HepG2 (cell line): ENCODE results near the gene USF2. TPM values are rescaled to one million over a fixed set of nuclear protein-coding genes. Genes with fewer than 3 reads are reported as not detected.

Source experiments
- ATAC-seq: fragments of 200-7000 bp; cut with Tn5 transposase; 3 replicates; pipeline ENCODE4 v1.9.1; 2020; ENCODE audit warnings: mild to moderate bottlenecking, moderate library complexity
- BruUV-seq: library from RNA; stranded (reverse); fragments of 400-500 nt; replicated peaks from 2 replicates; lab custom pipeline; 2021; lab: Mats Ljungman, UMichigan
- CTCF ChIA-PET: fragments of 300-600 bp; formaldehyde crosslinking; extraction: SDS; loops from one replicate; lab custom pipeline; 2021; ENCODE audit warnings: low total read pairs, inconsistent platforms, low intra/inter-chr PET ratio; lab: Yijun Ruan, JAX
- POLR2A ChIA-PET: fragments of 350-600 bp; sonication (Branson Sonifier 250); formaldehyde crosslinking; loops from one replicate; lab custom pipeline; 2020; ENCODE audit warnings: antibody characterized with exemption, inconsistent platforms; lab: Yijun Ruan, JAX
- DNase-seq: peaks from one replicate; pipeline ENCODE4 v3.0.0-alpha.2; 2015; ENCODE audit warnings: low spot score
- FAIRE-seq: peaks from 3 replicates; lab custom pipeline; 2011; peaks lifted over from hg19 to GRCh38; lab: Jason Lieb, UNC
- H2AFZ ChIP-seq: one replicate; pipeline ENCODE4 v1.6.1; 2011; ENCODE audit warnings: low read length, inconsistent platforms
- H3K27ac ChIP-seq: fragments of 300-600 bp; 3 replicates; pipeline ENCODE4 v1.8.0; 2011; ENCODE audit warnings: mixed run types, mild to moderate bottlenecking, mixed read lengths, low read length, inconsistent platforms; ENCODE audit not compliant: insufficient read depth; ENCODE audit errors: extremely low read length
- H3K27me3 ChIP-seq, 2 experiments: fragments of 200-600 bp in 1 of 2; 2 replicates in 1 of 2; 3 replicates in 1 of 2; pipeline versions ENCODE4 v1.6.0 to v1.8.0; 2011; ENCODE audit warnings: low read length in 2 of 2, mild to moderate bottlenecking in 2 of 2, moderate library complexity in 2 of 2, inconsistent platforms in 1 of 2; ENCODE audit not compliant: insufficient read depth in 2 of 2, control insufficient read depth in 1 of 2
- H3K36me3 ChIP-seq, 2 experiments: fragments of 200-600 bp in 1 of 2; replicated peaks in 1 of 2; 2 replicates in 1 of 2; 3 replicates in 1 of 2; pipeline versions ENCODE4 v1.5.1 to v1.8.0; 2011; ENCODE audit warnings: low read length in 2 of 2, inconsistent platforms in 1 of 2; ENCODE audit not compliant: insufficient read depth in 2 of 2, control insufficient read depth in 1 of 2
- H3K4me1 ChIP-seq: 2 replicates; pipeline ENCODE4 v1.5.1; 2012; ENCODE audit warnings: low read length, inconsistent platforms; ENCODE audit not compliant: insufficient read depth
- H3K4me2 ChIP-seq: 2 replicates; pipeline ENCODE4 v1.6.0; 2011; ENCODE audit warnings: low read depth, low read length, inconsistent platforms
- H3K4me3 ChIP-seq, 3 experiments: fragments of 200-600 bp in 1 of 3; sonication (generic), shearing (Covaris generic) in 1 of 3; replicated peaks in 1 of 3; 2 replicates each; pipeline ENCODE4 v1.5.1; 2011 to 2016; ENCODE audit warnings: low read length in 3 of 3, inconsistent platforms in 2 of 3, low read depth in 2 of 3, mild to moderate bottlenecking in 2 of 3, control low read depth in 1 of 3, mixed read lengths in 1 of 3; ENCODE audit not compliant: insufficient read depth in 1 of 3
- H3K79me2 ChIP-seq: one replicate; pipeline ENCODE4 v1.6.1; 2011; ENCODE audit warnings: low read length, inconsistent platforms; ENCODE audit not compliant: insufficient read depth
- H3K9ac ChIP-seq: 2 replicates; pipeline ENCODE4 v1.6.0; 2011; ENCODE audit warnings: mild to moderate bottlenecking, low read depth, low read length, inconsistent platforms; ENCODE audit not compliant: insufficient read depth
- H3K9me3 ChIP-seq: 2 replicates; pipeline ENCODE4 v1.5.1; 2012; ENCODE audit warnings: mild to moderate bottlenecking, low read length
- H4K20me1 ChIP-seq: 2 replicates; pipeline ENCODE4 v1.6.0; 2011; ENCODE audit warnings: inconsistent platforms, mild to moderate bottlenecking, low read length, moderate library complexity; ENCODE audit not compliant: insufficient read depth
- ARID4A ChIP-seq: sonication (generic); formaldehyde crosslinking; IDR thresholded peaks from 2 replicates; pipeline ENCODE4 v1.5.0; 2020; ENCODE audit warnings: mild to moderate bottlenecking, missing genetic modification reagents, borderline replicate concordance
- FOXM1 ChIP-seq: sonication (generic); formaldehyde crosslinking; IDR thresholded peaks from 2 replicates; pipeline ENCODE4 v1.5.0; 2020; ENCODE audit warnings: missing genetic modification reagents
- MIER3 ChIP-seq: IDR thresholded peaks from 2 replicates; pipeline ENCODE4 v1.6.1; 2016; ENCODE audit warnings: missing compliant biosample characterization, borderline replicate concordance
- MXD4 ChIP-seq: IDR thresholded peaks from 2 replicates; pipeline ENCODE4 v1.6.1; 2016; ENCODE audit warnings: mild to moderate bottlenecking, missing biosample characterization, missing genetic modification reagents
- NRL ChIP-seq: sonication (generic); formaldehyde crosslinking; IDR thresholded peaks from 2 replicates; pipeline ENCODE4 v1.5.0; 2020; ENCODE audit warnings: missing genetic modification reagents, mild to moderate bottlenecking, moderate library complexity, borderline replicate concordance
- PBX2 ChIP-seq: IDR thresholded peaks from 2 replicates; pipeline ENCODE4 v1.6.1; 2016; ENCODE audit warnings: control low read depth
- PHF20 ChIP-seq: sonication (generic); formaldehyde crosslinking; IDR thresholded peaks from 2 replicates; pipeline ENCODE4 v1.5.0; 2020; ENCODE audit warnings: mild to moderate bottlenecking, missing genetic modification reagents
- POLR2A ChIP-seq, 2 experiments: IDR thresholded peaks; 2 replicates each; pipeline ENCODE4 v1.6.1; 2011; ENCODE audit warnings: low read depth in 2 of 2, low read length in 2 of 2, mild to moderate bottlenecking in 1 of 2, moderate library complexity in 1 of 2; ENCODE audit not compliant: insufficient read depth in 1 of 2
- POLR2AphosphoS2 ChIP-seq: IDR thresholded peaks from 2 replicates; pipeline ENCODE4 v1.6.1; 2011; ENCODE audit warnings: low read depth, low read length, improper control_type of control experiment
- POLR2G ChIP-seq: fragments of 200-400 bp; formaldehyde crosslinking; IDR thresholded peaks from 2 replicates; pipeline ENCODE4 v1.6.1; 2018; ENCODE audit warnings: mild to moderate bottlenecking, low read depth, low read length, moderate library complexity
- RAD51 ChIP-seq: fragments of 450-650 bp; IDR thresholded peaks from 2 replicates; pipeline ENCODE4 v1.6.1; 2016; ENCODE audit warnings: borderline replicate concordance
- TCF12 ChIP-seq, 2 experiments: fragments of 450-650 bp in 1 of 2; sonication (generic) in 1 of 2; formaldehyde crosslinking in 1 of 2; IDR thresholded peaks; 2 replicates each; pipeline versions ENCODE4 v1.6.1 to v1.8.0; 2017 to 2022; ENCODE audit warnings: antibody characterized with exemption in 1 of 2, mild to moderate bottlenecking in 1 of 2, missing genetic modification reagents in 1 of 2, moderate library complexity in 1 of 2
- TOE1 ChIP-seq: sonication (generic); formaldehyde crosslinking; IDR thresholded peaks from 2 replicates; pipeline ENCODE4 v1.4.0; 2020; ENCODE audit warnings: mild to moderate bottlenecking, missing genetic modification reagents
- XRCC5 ChIP-seq: fragments of 200-400 bp; formaldehyde crosslinking; optimal IDR thresholded peaks from 2 replicates; pipeline ENCODE3; 2017; ENCODE audit warnings: mild to moderate bottlenecking, low read length
- ZNF501 ChIP-seq: sonication (generic); formaldehyde crosslinking; IDR thresholded peaks from 2 replicates; pipeline ENCODE4 v1.5.1; 2020; ENCODE audit warnings: mild to moderate bottlenecking, moderate library complexity, missing genetic modification reagents
- ZNF788 ChIP-seq: sonication (generic); formaldehyde crosslinking; IDR thresholded peaks from 2 replicates; pipeline ENCODE4 v1.5.0; 2020; ENCODE audit warnings: mild to moderate bottlenecking, missing genetic modification reagents, borderline replicate concordance
- ZZZ3 ChIP-seq: sonication (generic); formaldehyde crosslinking; IDR thresholded peaks from 2 replicates; pipeline ENCODE4 v1.4.0; 2020; ENCODE audit warnings: missing genetic modification reagents, mild to moderate bottlenecking, borderline replicate concordance
- WGBS: methylation state at CpG from one replicate; pipeline ENCODE4 v1.1.6; 2017; ENCODE audit warnings: low lambda C conversion rate; 5-methylcytosine and 5-hydroxymethylcytosine counted together
- in situ Hi-C: cut with HindIII; loops from 2 replicates; pipeline ENCODE4 v1.10.0; 2017; ENCODE audit warnings: low pct_unique_long_range_greater_than_20kb; ENCODE audit not compliant: extremely low pct_ligation_motif_present
- intact Hi-C: fragments of 100-400 bp; cut with micrococcal nuclease; formaldehyde crosslinking; loops from one replicate; pipeline ENCODE4 v1.10.0; 2022; ENCODE audit not compliant: unreplicated experiment
- polyA plus RNA-seq, 8 experiments: library from polyadenylated mRNA; depleted of rRNA in 3 of 8; stranded (reverse) in 7 of 8; unstranded in 1 of 8; fragments of >200 nt; fragmentation: Illumina TruSeq in 4 of 8; extraction: Trizol in 4 of 8; gene quantifications; 2 replicates each; pipeline versions ENCODE4 v1.2.1 to v1.2.3, GENCODE V29; 2011 to 2016; ENCODE audit warnings: low read depth in 4 of 8, missing spikeins in 1 of 8, mixed read lengths in 1 of 8; ENCODE audit not compliant: insufficient read depth in 1 of 8
- total RNA-seq, 5 experiments: library from RNA; depleted of rRNA; stranded (reverse); fragments of >200 nt; fragmentation: Illumina TruSeq; extraction: Trizol; gene quantifications; 2 replicates each; pipeline ENCODE4 v1.2.3, GENCODE V29; 2016; ENCODE audit warnings: low read depth in 1 of 5
- TF ChIP-seq, protein P1 (sequence below): sonication (generic); formaldehyde crosslinking; IDR thresholded peaks from 2 replicates; pipeline ENCODE4 v1.4.0; 2020; ENCODE audit warnings: missing genetic modification reagents

USF2 gene
- total and polyA plus RNA-seq, 2 of the 13 experiments (the other 11 are each of a cell fraction or from before 2014, with no cell fraction given): 54.9 to 106 TPM

GRCh38 chr19:35264268-35265125, 4.3 kb upstream of the USF2 start:
- POLR2A ChIA-PET: interaction anchor here (1.2 to 3.2 kb wide), 2 partner anchors 11 to 15 kb away, joined by 3 to 19 read pairs; no protein-coding TSS in a partner anchor
- peaks cover 14 to 47% of the 10 kb centered on the region in 2 experiments; a peak in 4 of 5 replicates for H3K36me3 ChIP-seq
- H4K20me1 ChIP-seq: no peaks in the 10 kb centered on the region
- peaks cover 9% of the 10 kb centered on the region; the same call in 1 of the 2 replicates for H3K4me1 ChIP-seq
- intact Hi-C loops (loop anchor here (5.0 kb wide), 1 partner anchor 193 kb away; no protein-coding TSS in a partner anchor), in situ Hi-C loops (no loop called here)
- H3K27me3 ChIP-seq: no peaks in the 10 kb centered on the region
- FAIRE-seq (no peak), DNase-seq (no peak), ATAC-seq (no peak)
- peaks cover 11% of the 10 kb centered on the region for H3K79me2 ChIP-seq
- no peak overlapping the region for H3K4me3 ChIP-seq
- no peak overlapping the region for H3K27ac ChIP-seq
- CTCF ChIA-PET: no interaction called here
- no peak overlapping the region for H3K4me2 ChIP-seq
- no peaks in the 10 kb centered on the region for H3K9me3 ChIP-seq
- WGBS: 100% methylated on average over 7 of the region's 7 CpGs
- BruUV-seq: no TSS peak
- no peak overlapping the region for H3K9ac ChIP-seq
- no peak overlapping the region for H2AFZ ChIP-seq
- TF ChIP-seq FOXM1 (CRISPR knock-in tag): no peak
- no peak for TF ChIP-seq ARID4A (CRISPR knock-in tag)
- no peak for TF ChIP-seq ZNF788
- TF ChIP-seq MXD4 (CRISPR knock-in tag): no peak
- TF ChIP-seq POLR2A (IDR thresholded peaks at IDR 0.05; ENCODE audit: insufficient read depth in 1 of 2, low read depth in 2 of 2, low read length in 2 of 2): peak; percentile 21 to 61; a peak in 3 of 4 replicates
- TF ChIP-seq XRCC5: no peak
- TF ChIP-seq, protein P1, sequence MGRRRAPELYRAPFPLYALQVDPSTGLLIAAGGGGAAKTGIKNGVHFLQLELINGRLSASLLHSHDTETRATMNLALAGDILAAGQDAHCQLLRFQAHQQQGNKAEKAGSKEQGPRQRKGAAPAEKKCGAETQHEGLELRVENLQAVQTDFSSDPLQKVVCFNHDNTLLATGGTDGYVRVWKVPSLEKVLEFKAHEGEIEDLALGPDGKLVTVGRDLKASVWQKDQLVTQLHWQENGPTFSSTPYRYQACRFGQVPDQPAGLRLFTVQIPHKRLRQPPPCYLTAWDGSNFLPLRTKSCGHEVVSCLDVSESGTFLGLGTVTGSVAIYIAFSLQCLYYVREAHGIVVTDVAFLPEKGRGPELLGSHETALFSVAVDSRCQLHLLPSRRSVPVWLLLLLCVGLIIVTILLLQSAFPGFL: no peak
- no peak for TF ChIP-seq TOE1
- peak; percentile 46 for TF ChIP-seq POLR2G
- no peak for TF ChIP-seq PHF20 (CRISPR knock-in tag)
- TF ChIP-seq ZNF501 (CRISPR knock-in tag): no peak
- TF ChIP-seq ZZZ3 (CRISPR knock-in tag): no peak
- TF ChIP-seq PBX2 (CRISPR knock-in tag): no peak
- no peak for TF ChIP-seq RAD51
- no peak for TF ChIP-seq NRL (CRISPR knock-in tag)
- no peak for TF ChIP-seq TCF12 (IDR thresholded peaks at IDR 0.05)
- TF ChIP-seq TCF12 (CRISPR knock-in tag; IDR thresholded peaks at IDR 0.05): no peak
- no peak for TF ChIP-seq MIER3 (CRISPR knock-in tag)
- TF ChIP-seq POLR2AphosphoS2: no peak
